GM12872 (cell line): ENCODE results near the gene ARTN.

ENCODE experiments used
- TF ChIP-seq, protein P1 (sequence below): IDR thresholded peaks from 3 replicates; pipeline ENCODE4 v1.5.1; 2011; ENCODE audit warnings: low read depth, mild to moderate bottlenecking, low read length, moderate library complexity; ENCODE audit not compliant: insufficient read depth

The ARTN gene

DNA sequence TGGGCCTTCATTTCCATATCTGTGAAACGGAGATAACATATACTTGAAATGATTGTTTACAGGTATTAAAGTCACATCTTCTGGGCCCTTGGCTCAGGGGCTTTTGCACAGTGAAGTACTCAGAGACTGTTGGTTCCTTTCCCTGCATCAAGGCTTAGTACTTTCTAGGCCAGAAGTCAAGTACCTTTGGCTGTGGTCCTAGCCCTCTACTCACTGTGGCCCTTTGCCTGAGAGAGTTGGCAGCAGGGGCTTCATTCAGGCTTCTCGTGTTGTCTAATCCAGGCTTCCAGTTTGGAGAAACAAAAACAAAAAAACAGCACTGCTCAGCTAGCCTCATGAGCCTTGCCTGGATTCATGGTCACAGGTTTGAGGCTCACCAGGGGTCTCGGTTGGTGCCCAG lies 28.1 kb downstream of the ARTN start:
- TF ChIP-seq, protein P1, sequence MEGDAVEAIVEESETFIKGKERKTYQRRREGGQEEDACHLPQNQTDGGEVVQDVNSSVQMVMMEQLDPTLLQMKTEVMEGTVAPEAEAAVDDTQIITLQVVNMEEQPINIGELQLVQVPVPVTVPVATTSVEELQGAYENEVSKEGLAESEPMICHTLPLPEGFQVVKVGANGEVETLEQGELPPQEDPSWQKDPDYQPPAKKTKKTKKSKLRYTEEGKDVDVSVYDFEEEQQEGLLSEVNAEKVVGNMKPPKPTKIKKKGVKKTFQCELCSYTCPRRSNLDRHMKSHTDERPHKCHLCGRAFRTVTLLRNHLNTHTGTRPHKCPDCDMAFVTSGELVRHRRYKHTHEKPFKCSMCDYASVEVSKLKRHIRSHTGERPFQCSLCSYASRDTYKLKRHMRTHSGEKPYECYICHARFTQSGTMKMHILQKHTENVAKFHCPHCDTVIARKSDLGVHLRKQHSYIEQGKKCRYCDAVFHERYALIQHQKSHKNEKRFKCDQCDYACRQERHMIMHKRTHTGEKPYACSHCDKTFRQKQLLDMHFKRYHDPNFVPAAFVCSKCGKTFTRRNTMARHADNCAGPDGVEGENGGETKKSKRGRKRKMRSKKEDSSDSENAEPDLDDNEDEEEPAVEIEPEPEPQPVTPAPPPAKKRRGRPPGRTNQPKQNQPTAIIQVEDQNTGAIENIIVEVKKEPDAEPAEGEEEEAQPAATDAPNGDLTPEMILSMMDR, result no peak

DNA sequence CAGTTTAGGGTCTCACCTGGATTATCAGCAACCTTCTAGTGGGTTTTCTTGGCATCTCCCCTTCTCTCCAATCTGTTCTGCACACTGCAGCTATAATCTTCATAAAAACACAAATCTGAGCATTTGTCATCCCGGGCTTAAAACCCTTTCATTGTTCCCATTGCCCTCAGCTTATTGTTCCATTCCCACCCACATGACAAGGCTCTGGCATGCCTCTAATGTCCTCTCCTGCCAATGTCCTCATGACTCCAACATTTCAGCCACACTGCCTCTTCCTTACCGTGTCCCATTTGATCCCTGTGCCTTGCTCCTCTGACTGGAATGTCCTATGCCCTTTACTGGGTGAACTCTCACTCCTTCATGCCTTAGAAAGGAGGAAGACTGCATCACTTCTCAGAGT lies 28.7 kb downstream of the ARTN start:
- TF ChIP-seq, protein P1, result no peak

- TF ChIP-seq, protein P1, result no peak
Measured at GRCh38 chr1:43963006-43963405, 29.4 kb downstream of the ARTN start.

GRCh38 chr1:43963890-43964289 lies 30.3 kb downstream of the ARTN start:
- TF ChIP-seq, protein P1, result no peak

DNA sequence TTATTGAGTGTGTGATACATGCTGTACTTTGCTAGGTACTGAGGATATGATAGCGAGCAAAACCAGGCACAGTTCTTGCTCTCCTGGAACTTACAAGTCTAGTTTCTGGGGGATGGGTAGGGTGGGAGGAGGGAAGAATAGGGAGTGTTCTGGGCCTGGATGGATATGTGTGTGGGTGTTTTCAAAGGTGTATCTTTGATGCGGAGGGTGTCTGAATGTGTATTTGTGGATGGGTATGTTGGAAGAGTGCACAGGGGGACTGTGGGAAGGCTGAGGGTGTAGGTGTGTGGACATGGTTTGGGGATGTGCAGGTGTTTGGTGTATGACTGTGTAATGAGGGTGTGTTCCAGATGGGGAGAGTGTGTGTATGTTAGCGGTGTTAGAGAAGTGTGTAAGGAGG lies 31.7 kb downstream of the ARTN start:
- TF ChIP-seq, protein P1, result no peak

DNA sequence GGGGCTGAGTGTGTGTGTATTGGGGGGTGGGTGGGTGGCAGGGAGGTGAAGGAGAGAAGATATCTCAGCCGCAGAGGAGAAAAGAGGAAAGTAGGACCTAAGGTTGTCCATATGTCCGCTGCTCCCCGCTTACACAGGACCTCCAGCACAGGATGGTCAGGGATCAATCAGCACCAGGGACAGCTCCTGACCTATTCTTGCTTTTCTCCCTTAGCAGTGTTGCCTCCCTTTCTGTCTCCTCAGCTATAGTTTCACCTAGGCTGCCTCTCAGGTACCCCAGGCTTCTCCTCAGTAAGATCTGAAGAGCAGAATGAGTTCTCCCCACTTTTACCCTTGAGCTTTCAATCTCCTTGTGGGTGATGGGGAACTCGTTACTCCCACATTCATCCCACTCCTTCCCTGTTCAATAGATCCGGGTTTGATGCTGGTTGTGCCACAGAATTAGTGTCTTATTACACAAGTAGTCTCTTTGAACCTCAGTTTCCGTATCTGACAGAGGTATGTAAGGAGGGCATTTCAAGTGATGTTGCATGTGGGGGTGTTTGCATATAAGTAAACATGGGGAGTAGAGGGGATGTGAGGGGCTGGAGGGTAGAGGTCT lies 34.8 kb downstream of the ARTN start:
- TF ChIP-seq, protein P1, result no peak

DNA sequence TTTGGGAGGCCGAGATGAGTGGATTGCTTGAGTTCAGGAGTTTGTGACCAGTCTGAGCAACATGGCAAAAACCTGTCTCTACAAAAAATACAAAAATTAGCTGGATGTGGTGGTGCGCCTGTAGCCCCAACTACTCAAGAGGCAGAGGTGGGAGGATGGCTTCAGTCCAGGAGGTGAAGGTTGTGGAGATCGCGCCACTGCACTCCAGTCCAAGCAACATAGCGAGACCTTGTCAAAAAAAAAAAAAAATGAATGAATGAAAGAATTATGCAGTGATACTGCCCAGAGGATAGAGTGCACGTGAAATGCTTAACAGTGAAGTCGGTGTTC lies 35.8 kb downstream of the ARTN start:
- TF ChIP-seq, protein P1, result no peak
